Adipocyte (in vitro differentiated cells): ENCODE data around the gene FAM219B.
"Not testable (repeated sequence)": the region's sequence is repeated elsewhere in the genome, so short reads cannot be mapped to it uniquely, and the experiment has no call there.

Source experiments
- DNase-seq: peaks from one replicate; pipeline ENCODE4 v3.0.0-alpha.2; 2015; ENCODE audit warnings: low read depth
- H3K27me3 ChIP-seq: replicated peaks from 2 replicates; pipeline ENCODE4 v1.7.0; 2013; ENCODE audit warnings: mild to moderate bottlenecking, low read length, moderate library complexity; ENCODE audit not compliant: control insufficient read depth, insufficient read depth
- H3K36me3 ChIP-seq: 2 replicates; pipeline ENCODE4 v1.7.0; 2013; ENCODE audit warnings: low read length, mild to moderate bottlenecking, moderate library complexity; ENCODE audit not compliant: control insufficient read depth, insufficient read depth, severe bottlenecking
- H3K4me1 ChIP-seq: 2 replicates; pipeline ENCODE4 v1.7.0; 2013; ENCODE audit warnings: mild to moderate bottlenecking, low read length, moderate library complexity; ENCODE audit not compliant: control insufficient read depth, insufficient read depth
- H3K4me3 ChIP-seq: 2 replicates; pipeline ENCODE4 v1.7.0; 2013; ENCODE audit warnings: mild to moderate bottlenecking, low read length, moderate library complexity
- H3K9ac ChIP-seq: 2 replicates; pipeline ENCODE4 v1.7.0; 2013; ENCODE audit warnings: mild to moderate bottlenecking, low read length, moderate library complexity
- H3K9me3 ChIP-seq: 2 replicates; pipeline ENCODE4 v1.7.0; 2013; ENCODE audit warnings: mild to moderate bottlenecking, low read length, moderate library complexity; ENCODE audit not compliant: control insufficient read depth

The FAM219B gene

GRCh38 chr15:74902295-74903075 lies 4.2 kb downstream of the FAM219B start:
- DNase-seq, result no peak
- H3K4me1 ChIP-seq, result peaks cover 55% of the 10 kb centered on the region
- H3K9me3 ChIP-seq, result no peaks in the 10 kb centered on the region
- H3K9ac ChIP-seq, result peak overlapping the region; percentile 55
- H3K4me3 ChIP-seq, result peak overlapping the region; percentile 7
- peaks cover 73% of the 10 kb centered on the region for H3K36me3 ChIP-seq
- H3K27me3 ChIP-seq, result no peaks in the 10 kb centered on the region

GRCh38 chr15:74901612-74902063 lies 5.0 kb downstream of the FAM219B start:
- Histone ChIP-seq H3K9me3 (no peaks in the 10 kb centered on the region), H3K9ac (peak overlapping the region; percentile 55), H3K4me1 (peaks cover 50% of the 10 kb centered on the region), H3K27me3 (no peaks in the 10 kb centered on the region), H3K36me3 (peaks cover 77% of the 10 kb centered on the region), H3K4me3 (peak overlapping the region; percentile 21)
- DNase-seq, result peak; percentile 83

- Histone ChIP-seq H3K27me3 (no peaks in the 10 kb centered on the region), H3K36me3 (peaks cover 64% of the 10 kb centered on the region), H3K4me1 (peaks cover 23% of the 10 kb centered on the region), H3K9ac (no peak overlapping the region), H3K9me3 (no peaks in the 10 kb centered on the region), H3K4me3 (no peak overlapping the region)
- no peak for DNase-seq
Measured at GRCh38 chr15:74897300-74897701, 9.3 kb downstream of the FAM219B start.

GRCh38 chr15:74896316-74896715 lies 10.3 kb downstream of the FAM219B start:
- Histone ChIP-seq H3K9ac (no peak overlapping the region), H3K4me3 (no peak overlapping the region), H3K9me3 (no peaks in the 10 kb centered on the region), H3K36me3 (peaks cover 57% of the 10 kb centered on the region), H3K4me1 (peaks cover 15% of the 10 kb centered on the region), H3K27me3 (no peaks in the 10 kb centered on the region)
- no peak for DNase-seq

GRCh38 chr15:74895830-74896229 lies 10.8 kb downstream of the FAM219B start:
- H3K36me3 ChIP-seq, result peaks cover 52% of the 10 kb centered on the region
- no peak overlapping the region for H3K9ac ChIP-seq

GRCh38 chr15:74894383-74894782 lies 12.3 kb downstream of the FAM219B start:
- not testable (repeated sequence) for H3K27me3 ChIP-seq, H3K9me3 ChIP-seq, DNase-seq, H3K9ac ChIP-seq, H3K4me3 ChIP-seq
- Histone ChIP-seq H3K4me1 (peaks cover 12% of the 10 kb centered on the region), H3K36me3 (peaks cover 37% of the 10 kb centered on the region)

More at GRCh38 chr15:74895830-74896229, 10.8 kb downstream of the FAM219B start:
- Histone ChIP-seq H3K27me3 (no peaks in the 10 kb centered on the region), H3K4me3 (no peak overlapping the region), H3K4me1 (peaks cover 12% of the 10 kb centered on the region), H3K9me3 (no peaks in the 10 kb centered on the region)
- no peak for DNase-seq

GRCh38 chr15:74893627-74894026 lies 13.0 kb downstream of the FAM219B start:
- Histone ChIP-seq H3K4me1 (peaks cover 18% of the 10 kb centered on the region), H3K27me3 (no peaks in the 10 kb centered on the region), H3K9me3 (no peaks in the 10 kb centered on the region), H3K4me3 (no peak overlapping the region), H3K36me3 (peaks cover 30% of the 10 kb centered on the region), H3K9ac (no peak overlapping the region)
- DNase-seq, result no peak

GRCh38 chr15:74892931-74893330 lies 13.7 kb downstream of the FAM219B start:
- Histone ChIP-seq H3K4me1 (peaks cover 18% of the 10 kb centered on the region), H3K4me3 (no peak overlapping the region), H3K9me3 (no peaks in the 10 kb centered on the region), H3K9ac (no peak overlapping the region), H3K36me3 (peaks cover 24% of the 10 kb centered on the region), H3K27me3 (no peaks in the 10 kb centered on the region)
- DNase-seq, result no peak

- no peak for DNase-seq
- peaks cover 18% of the 10 kb centered on the region for H3K4me1 ChIP-seq
- H3K9me3 ChIP-seq, result no peaks in the 10 kb centered on the region
- H3K4me3 ChIP-seq, result no peak overlapping the region
- H3K27me3 ChIP-seq, result no peaks in the 10 kb centered on the region
- H3K36me3 ChIP-seq, result peaks cover 18% of the 10 kb centered on the region
- H3K9ac ChIP-seq, result no peak overlapping the region
Measured at GRCh38 chr15:74892313-74892712, 14.3 kb downstream of the FAM219B start.

GRCh38 chr15:74891469-74891868 lies 15.2 kb downstream of the FAM219B start:
- no peak overlapping the region for H3K4me3 ChIP-seq
- H3K9me3 ChIP-seq, result no peaks in the 10 kb centered on the region
- H3K9ac ChIP-seq, result no peak overlapping the region
- H3K27me3 ChIP-seq, result no peaks in the 10 kb centered on the region
- DNase-seq, result no peak
- H3K4me1 ChIP-seq, result peaks cover 18% of the 10 kb centered on the region
- H3K36me3 ChIP-seq, result peaks cover 15% of the 10 kb centered on the region

GRCh38 chr15:74890665-74890960 lies 16.0 kb downstream of the FAM219B start:
- Histone ChIP-seq H3K4me3 (peak overlapping the region; percentile 92), H3K4me1 (peaks cover 18% of the 10 kb centered on the region), H3K9ac (peak overlapping the region; percentile 92), H3K27me3 (no peaks in the 10 kb centered on the region), H3K9me3 (no peaks in the 10 kb centered on the region), H3K36me3 (peaks cover 15% of the 10 kb centered on the region)
- no peak for DNase-seq
